ENCODE results near the gene FLNB. TPM values are rescaled to one million over a fixed set of nuclear protein-coding genes. Genes with fewer than 3 reads are reported as not detected.

Gene FLNB
- total RNA-seq, 1 experiment from 2014 or later = 309 TPM

DNA sequence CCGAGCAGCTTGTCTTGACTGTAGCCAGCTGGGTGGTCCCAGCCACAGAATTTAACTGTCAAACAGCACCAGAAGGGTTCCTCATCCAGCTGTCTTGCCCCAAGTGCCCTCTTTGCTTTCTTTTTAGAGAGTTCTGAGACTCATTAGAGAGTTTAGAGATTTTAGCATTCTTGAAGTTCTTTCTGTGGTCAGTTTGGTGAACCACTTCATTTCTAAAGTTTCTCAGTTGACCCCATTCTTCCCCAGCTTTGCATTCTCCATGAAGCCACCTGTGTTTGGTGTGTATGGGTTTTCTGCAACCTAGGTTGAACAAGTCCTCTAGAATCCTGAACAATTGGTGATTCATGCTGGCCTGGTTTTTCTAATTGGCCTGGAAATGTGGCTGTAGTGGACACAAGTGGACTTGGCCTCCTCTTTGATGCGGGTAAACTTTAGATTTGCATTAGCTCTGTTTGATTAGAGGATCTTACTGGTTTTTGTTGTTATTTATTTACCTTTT is 33.7 kb downstream of the FLNB start:
- H3K36me3 ChIP-seq (ENCODE audit: control insufficient read depth, insufficient read depth, low read length) = no peaks in the 10 kb centered on the region
- CTCF ChIA-PET = interaction anchor here (0.7 kb wide), 2 partner anchors 23 to 68 kb away, joined by 5 to 7 read pairs; no protein-coding TSS in a partner anchor
- H3K27me3 ChIP-seq (ENCODE audit: control insufficient read depth, insufficient read depth, low read length) = no peaks in the 10 kb centered on the region
- POLR2A ChIA-PET = interaction anchor here (0.6 kb wide), 1 partner anchor 16 kb away, joined by 5 read pairs; no protein-coding TSS in a partner anchor
- ATAC-seq (no peak), DNase-seq (ENCODE audit: low read depth, low spot score) (no peak)
- H3K4me1 ChIP-seq (ENCODE audit: control insufficient read depth, insufficient read depth, low read length) = peaks cover 92% of the 10 kb centered on the region
- TF ChIP-seq POLR2AphosphoS5 (IDR thresholded peaks at IDR 0.05; ENCODE audit: low read depth, low read length) (no peak), TCF7L2 (IDR thresholded peaks at IDR 0.05; ENCODE audit: low read depth, low read length) (no peak), SIN3A (IDR thresholded peaks at IDR 0.05; ENCODE audit: borderline replicate concordance, insufficient read depth, low read depth, low read length) (no peak)
- TF ChIP-seq, protein P1, sequence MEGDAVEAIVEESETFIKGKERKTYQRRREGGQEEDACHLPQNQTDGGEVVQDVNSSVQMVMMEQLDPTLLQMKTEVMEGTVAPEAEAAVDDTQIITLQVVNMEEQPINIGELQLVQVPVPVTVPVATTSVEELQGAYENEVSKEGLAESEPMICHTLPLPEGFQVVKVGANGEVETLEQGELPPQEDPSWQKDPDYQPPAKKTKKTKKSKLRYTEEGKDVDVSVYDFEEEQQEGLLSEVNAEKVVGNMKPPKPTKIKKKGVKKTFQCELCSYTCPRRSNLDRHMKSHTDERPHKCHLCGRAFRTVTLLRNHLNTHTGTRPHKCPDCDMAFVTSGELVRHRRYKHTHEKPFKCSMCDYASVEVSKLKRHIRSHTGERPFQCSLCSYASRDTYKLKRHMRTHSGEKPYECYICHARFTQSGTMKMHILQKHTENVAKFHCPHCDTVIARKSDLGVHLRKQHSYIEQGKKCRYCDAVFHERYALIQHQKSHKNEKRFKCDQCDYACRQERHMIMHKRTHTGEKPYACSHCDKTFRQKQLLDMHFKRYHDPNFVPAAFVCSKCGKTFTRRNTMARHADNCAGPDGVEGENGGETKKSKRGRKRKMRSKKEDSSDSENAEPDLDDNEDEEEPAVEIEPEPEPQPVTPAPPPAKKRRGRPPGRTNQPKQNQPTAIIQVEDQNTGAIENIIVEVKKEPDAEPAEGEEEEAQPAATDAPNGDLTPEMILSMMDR (IDR thresholded peaks at IDR 0.05) = no peak
- TF ChIP-seq, protein P2, sequence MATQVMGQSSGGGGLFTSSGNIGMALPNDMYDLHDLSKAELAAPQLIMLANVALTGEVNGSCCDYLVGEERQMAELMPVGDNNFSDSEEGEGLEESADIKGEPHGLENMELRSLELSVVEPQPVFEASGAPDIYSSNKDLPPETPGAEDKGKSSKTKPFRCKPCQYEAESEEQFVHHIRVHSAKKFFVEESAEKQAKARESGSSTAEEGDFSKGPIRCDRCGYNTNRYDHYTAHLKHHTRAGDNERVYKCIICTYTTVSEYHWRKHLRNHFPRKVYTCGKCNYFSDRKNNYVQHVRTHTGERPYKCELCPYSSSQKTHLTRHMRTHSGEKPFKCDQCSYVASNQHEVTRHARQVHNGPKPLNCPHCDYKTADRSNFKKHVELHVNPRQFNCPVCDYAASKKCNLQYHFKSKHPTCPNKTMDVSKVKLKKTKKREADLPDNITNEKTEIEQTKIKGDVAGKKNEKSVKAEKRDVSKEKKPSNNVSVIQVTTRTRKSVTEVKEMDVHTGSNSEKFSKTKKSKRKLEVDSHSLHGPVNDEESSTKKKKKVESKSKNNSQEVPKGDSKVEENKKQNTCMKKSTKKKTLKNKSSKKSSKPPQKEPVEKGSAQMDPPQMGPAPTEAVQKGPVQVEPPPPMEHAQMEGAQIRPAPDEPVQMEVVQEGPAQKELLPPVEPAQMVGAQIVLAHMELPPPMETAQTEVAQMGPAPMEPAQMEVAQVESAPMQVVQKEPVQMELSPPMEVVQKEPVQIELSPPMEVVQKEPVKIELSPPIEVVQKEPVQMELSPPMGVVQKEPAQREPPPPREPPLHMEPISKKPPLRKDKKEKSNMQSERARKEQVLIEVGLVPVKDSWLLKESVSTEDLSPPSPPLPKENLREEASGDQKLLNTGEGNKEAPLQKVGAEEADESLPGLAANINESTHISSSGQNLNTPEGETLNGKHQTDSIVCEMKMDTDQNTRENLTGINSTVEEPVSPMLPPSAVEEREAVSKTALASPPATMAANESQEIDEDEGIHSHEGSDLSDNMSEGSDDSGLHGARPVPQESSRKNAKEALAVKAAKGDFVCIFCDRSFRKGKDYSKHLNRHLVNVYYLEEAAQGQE (IDR thresholded peaks at IDR 0.05; ENCODE audit: insufficient read depth in 1 of 2, low read depth in 2 of 2, low read length in 1 of 2) = no peak
- no TSS peak for BruUV-seq (replicated peaks)
- intact Hi-C loops (cut with micrococcal nuclease; ENCODE audit: unreplicated experiment) (no loop called here), in situ Hi-C loops (cut with HindIII; ENCODE audit: low pct_unique_long_range_greater_than_20kb, low sequenced_read_pairs) (no loop called here)
- H3K27ac ChIP-seq (ENCODE audit: low read length) = peak overlapping the region; percentile 96
- no peak overlapping the region; a peak in 1 of 4 replicates for H3K4me3 ChIP-seq (ENCODE audit: low read depth in 2 of 2, low read length in 2 of 2)
- H3K9me3 ChIP-seq (ENCODE audit: control insufficient read depth, insufficient read depth, low read depth, low read length) = no peaks in the 10 kb centered on the region

DNA sequence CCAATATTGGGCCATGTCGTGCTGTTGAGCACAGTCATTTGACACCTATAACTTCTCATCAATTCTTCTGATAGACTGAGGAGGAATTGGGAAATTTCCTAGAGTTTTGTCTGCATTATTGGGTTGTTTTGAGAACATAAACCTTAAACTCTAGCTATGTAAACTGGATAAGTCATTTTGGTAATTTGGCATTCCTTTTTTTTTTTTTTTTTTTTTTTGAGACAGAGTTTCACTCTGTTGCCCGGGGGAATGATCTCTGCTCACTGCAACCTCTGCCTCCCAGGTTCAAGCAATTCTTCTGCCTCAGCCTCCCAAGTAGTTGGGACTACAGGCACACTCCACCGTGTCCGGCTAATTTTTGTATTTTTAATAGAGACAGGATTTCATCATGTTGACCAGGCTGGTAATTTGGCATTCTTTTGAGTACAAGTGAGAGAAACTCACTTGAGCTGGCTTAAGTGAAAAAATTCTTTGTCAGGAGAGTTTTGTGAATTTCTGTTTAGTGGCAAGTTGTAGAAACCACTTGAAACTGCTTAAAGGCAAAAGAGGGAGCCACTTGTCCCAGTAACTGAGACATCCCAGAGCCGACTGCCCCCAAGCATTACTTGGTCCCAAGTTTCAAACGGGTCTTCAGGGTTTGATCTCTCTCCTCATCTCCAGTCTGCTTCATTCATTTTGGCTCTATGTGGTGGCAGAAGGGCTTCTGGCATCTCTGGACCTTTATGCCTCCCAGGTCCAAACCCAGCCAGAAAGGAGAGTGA is 34.9 kb downstream of the FLNB start:
- ChIA-PET CTCF (no interaction called here), POLR2A (interaction anchor here (0.5 kb wide), 1 partner anchor 14 kb away, joined by 9 read pairs; no protein-coding TSS in a partner anchor)
- no peak for ATAC-seq
- no peaks in the 10 kb centered on the region for H3K27me3 ChIP-seq (ENCODE audit: control insufficient read depth, insufficient read depth, low read length)
- H3K4me1 ChIP-seq (ENCODE audit: control insufficient read depth, insufficient read depth, low read length) = peaks cover 93% of the 10 kb centered on the region
- intact Hi-C loops (cut with micrococcal nuclease; ENCODE audit: unreplicated experiment) = no loop called here
- no peaks in the 10 kb centered on the region for H3K36me3 ChIP-seq (ENCODE audit: control insufficient read depth, insufficient read depth, low read length)
- peak overlapping the region in 1 of 2 experiments; percentile 14; a peak in 1 of 4 replicates for H3K4me3 ChIP-seq (ENCODE audit: low read depth in 2 of 2, low read length in 2 of 2)
- TF ChIP-seq, protein P1 (IDR thresholded peaks at IDR 0.05) = no peak
- TF ChIP-seq SIN3A (IDR thresholded peaks at IDR 0.05; ENCODE audit: borderline replicate concordance, insufficient read depth, low read depth, low read length) (no peak), TCF7L2 (IDR thresholded peaks at IDR 0.05; ENCODE audit: low read depth, low read length) (no peak), POLR2AphosphoS5 (IDR thresholded peaks at IDR 0.05; ENCODE audit: low read depth, low read length) (no peak)
- TF ChIP-seq, protein P2 (IDR thresholded peaks at IDR 0.05; ENCODE audit: insufficient read depth in 1 of 2, low read depth in 2 of 2, low read length in 1 of 2) = no peak
- no TSS peak for BruUV-seq (replicated peaks)
- peak overlapping the region; percentile 96 for H3K27ac ChIP-seq (ENCODE audit: low read length)
- no peaks in the 10 kb centered on the region for H3K9me3 ChIP-seq (ENCODE audit: control insufficient read depth, insufficient read depth, low read depth, low read length)
- DNase-seq (ENCODE audit: low read depth, low spot score) = no peak
- in situ Hi-C loops (cut with HindIII; ENCODE audit: low pct_unique_long_range_greater_than_20kb, low sequenced_read_pairs) = no loop called here

Measured in Panc1 (cell line).